Omental fat pad (tissue), 4 donors: ENCODE data around the gene ZNFX1. TPM values are rescaled to one million over a fixed set of nuclear protein-coding genes. Genes with fewer than 3 reads are reported as not detected.

ENCODE experiments used
- ATAC-seq: fragments of 150-250 bp; one replicate; pipeline ENCODE4 v1.9.1; 2016; ENCODE audit warnings: mild to moderate bottlenecking, moderate library complexity; ENCODE audit not compliant: low FRiP score
- DNase-seq: peaks from one replicate; pipeline ENCODE4 v3.0.0-alpha.2; 2019; ENCODE audit warnings: low spot score
- total RNA-seq, 4 donors: library from RNA; depleted of rRNA; stranded (reverse); fragments of >200 nt; gene quantifications; one replicate each; pipeline ENCODE4 v1.1.0, GENCODE V29; 2016
- TF ChIP-seq, protein P1 (sequence below), 3 donors: fragments of 450-650 bp; IDR thresholded peaks; one replicate each; pipeline ENCODE4 v1.5.1; 2016 to 2017; ENCODE audit warnings: antibody characterized with exemption in 3 of 3, mild to moderate bottlenecking in 3 of 3, moderate library complexity in 2 of 3

Gene ZNFX1
- 100 to 1,000 TPM in 1 of 4 donors, 10 to 100 TPM in 3; 40.5 to 106 (median 54.8) TPM for total RNA-seq

DNA sequence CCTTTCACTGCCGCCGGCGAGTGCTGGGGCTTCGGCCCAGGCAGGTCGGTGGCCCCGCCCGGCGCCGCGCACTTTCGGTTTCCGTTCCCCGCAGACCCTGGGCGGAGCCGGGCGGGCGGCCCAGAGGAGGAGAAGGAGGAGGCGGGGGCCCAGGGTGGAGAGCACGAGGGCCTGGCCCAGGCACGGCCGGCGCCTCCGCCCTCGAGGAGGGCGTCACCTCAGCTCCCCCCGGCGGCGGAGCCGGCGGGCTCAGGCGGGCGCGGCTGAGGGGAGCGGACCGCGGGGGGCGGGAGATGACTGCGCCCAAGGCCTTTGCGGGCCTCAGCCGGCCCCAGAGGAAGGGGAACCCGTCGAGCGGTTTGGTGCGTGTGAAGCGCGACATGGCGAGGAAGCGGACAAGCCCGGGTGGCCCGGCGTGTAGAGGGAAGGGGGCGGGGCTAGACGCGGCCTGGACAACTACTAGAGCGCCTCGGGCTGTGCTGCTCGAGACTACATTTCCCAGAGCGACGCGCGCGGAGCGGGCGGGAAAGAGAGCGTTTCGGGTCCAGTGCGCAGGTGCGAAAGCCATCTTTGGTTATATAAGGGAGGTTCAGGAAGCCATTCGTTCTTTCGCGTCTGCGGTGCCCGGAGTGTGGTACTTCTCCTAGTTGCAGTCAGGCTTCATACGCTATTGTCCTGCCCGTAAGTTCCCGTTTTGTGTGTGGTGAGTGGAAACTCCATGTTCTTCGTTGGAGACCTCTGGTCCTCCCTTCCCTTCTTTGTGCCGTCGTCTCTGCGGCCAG is at the start of gene ZNFX1:
Gene ZNFX1 (minus strand): TSS at position 22 of the 782 bp plus-strand sequence. CDS start 2,218 bp downstream, outside the sequence.
- peak; percentile 95 for DNase-seq
- ATAC-seq: peak; percentile 94
- TF ChIP-seq, protein P1, sequence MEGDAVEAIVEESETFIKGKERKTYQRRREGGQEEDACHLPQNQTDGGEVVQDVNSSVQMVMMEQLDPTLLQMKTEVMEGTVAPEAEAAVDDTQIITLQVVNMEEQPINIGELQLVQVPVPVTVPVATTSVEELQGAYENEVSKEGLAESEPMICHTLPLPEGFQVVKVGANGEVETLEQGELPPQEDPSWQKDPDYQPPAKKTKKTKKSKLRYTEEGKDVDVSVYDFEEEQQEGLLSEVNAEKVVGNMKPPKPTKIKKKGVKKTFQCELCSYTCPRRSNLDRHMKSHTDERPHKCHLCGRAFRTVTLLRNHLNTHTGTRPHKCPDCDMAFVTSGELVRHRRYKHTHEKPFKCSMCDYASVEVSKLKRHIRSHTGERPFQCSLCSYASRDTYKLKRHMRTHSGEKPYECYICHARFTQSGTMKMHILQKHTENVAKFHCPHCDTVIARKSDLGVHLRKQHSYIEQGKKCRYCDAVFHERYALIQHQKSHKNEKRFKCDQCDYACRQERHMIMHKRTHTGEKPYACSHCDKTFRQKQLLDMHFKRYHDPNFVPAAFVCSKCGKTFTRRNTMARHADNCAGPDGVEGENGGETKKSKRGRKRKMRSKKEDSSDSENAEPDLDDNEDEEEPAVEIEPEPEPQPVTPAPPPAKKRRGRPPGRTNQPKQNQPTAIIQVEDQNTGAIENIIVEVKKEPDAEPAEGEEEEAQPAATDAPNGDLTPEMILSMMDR (IDR thresholded peaks at IDR 0.05): no peak

DNA sequence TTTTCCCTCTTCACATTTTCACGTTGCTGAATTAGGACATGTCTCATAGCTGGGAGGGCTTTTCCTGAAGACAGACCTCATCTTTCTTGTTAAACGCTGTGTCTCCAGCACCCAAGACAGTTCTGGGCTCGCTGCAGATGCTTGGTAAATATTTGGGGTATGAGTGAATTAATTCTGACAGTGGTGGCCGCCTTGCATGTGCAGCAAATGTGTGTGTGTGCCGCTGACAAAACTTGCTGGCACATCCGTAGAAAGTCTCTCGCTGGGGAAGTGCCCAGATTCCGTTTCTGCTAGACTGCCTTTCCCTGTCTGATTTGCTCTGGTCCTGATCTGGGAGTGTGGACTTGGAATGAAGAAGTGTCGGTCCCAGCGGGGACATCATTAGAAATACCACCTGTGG is 48.2 kb upstream of the ZNFX1 start:
- ATAC-seq (no peak), DNase-seq (no peak)
- TF ChIP-seq, protein P1 (IDR thresholded peaks at IDR 0.05): no peak

DNA sequence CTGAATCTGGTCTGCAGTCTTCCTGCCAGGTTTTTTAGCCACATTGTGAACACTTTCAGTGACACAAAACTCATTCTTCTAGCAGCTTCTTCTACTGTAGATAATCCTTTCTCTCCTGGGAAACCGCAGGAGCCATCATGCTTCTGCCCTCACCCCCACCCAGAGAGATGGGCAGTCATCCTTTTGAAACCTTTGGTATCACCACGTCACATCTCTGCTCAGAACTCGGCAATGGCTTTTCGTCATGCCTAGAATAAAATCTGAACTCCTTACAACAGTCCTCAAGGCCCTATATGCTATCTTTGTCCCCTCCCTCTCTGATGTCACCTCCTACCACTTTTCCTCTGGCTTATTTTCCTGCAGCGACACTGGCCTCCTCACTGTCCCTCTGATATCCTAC is 46.4 kb upstream of the ZNFX1 start:
- no peak for DNase-seq
- TF ChIP-seq, protein P1 (IDR thresholded peaks at IDR 0.05): no peak
- ATAC-seq: no peak

DNA sequence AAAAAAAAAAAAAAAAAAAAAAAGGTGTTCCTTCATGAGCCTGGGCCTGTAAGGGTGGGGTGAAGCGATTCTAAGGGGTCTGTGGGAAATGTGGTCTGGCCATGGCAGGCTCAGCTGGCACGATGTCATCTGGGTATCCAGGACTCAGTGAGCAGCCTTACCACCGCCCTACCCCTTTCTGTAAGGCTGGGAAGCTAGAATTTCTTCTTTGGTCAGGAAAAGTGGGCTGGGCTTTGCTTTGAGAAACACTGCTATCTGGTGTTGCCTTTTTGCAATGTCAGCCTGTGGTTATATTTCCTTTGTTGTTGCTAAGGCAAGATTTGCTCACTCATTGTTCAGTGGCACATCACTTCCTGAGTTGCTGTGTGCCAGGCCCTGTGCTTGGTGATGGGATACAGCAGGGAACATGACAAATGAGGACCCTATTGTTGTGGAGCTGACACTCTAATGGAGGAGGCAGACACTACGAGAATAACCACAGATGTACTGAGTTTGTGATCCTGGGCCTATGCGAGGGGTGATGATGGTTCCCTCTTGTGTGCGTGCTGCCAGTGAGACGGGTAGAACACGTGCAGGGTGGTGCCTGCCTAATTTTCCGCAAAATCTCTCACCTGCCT is 45.9 kb upstream of the ZNFX1 start:
- DNase-seq (no peak), ATAC-seq (no peak)
- TF ChIP-seq, protein P1 (IDR thresholded peaks at IDR 0.05): no peak

DNA sequence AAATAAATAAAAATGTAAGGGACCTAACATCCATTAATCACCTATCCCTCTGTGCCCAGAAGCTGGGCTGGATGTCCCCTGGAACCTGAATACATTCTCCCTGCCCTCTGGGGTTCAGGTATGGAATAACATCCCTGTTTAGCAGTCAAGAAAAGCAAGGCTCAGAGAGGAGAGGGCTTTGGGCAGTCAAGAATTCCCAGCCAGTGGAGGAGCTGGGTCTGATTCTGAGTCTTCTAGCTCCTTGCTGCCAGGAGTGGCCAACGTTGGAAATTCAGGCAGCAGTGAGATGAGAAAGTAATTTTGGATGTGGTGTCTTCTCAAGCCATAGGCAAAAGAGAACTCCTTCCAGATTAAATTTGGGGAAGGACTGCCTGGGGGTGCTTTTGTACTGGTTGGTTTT is 42.6 kb upstream of the ZNFX1 start:
- TF ChIP-seq, protein P1 (IDR thresholded peaks at IDR 0.05): no peak
- no peak for DNase-seq
- ATAC-seq: no peak

DNA sequence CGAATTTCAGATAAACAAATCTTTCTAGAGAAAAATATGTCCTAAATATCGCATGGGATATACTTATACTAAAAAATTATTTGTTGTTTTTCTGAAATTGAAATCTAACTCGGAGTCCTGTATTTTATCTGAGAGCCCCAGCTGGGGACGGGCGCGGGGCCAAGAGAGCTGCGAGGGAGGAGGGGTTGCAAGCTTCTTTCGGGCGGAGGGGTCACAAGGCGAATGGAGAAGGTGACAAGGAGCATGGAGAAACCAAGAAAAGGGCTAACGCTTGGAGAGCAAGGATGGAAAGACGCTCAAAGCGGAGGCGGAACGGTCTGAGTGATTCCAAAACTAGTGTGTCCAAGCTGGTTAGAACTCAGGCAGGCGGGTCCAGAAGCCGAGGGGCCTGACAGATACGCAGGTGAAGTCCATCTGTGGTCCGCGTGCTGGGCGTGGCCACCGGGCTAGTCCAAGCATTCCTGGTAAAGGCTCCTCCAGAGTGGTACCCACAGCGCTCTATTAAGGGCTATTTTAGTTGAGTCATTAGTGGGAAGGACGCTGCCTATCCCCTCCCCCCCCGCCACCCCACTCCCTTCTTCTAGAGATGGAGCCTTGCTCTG is 41.5 kb upstream of the ZNFX1 start:
- ATAC-seq: no peak
- TF ChIP-seq, protein P1 (IDR thresholded peaks at IDR 0.05): no peak
- DNase-seq: no peak
